ENCODE data around the gene TEF.
A peak's percentile ranks its signal among the peaks of the same experiment; 100 is the strongest.

TEF gene

DNA sequence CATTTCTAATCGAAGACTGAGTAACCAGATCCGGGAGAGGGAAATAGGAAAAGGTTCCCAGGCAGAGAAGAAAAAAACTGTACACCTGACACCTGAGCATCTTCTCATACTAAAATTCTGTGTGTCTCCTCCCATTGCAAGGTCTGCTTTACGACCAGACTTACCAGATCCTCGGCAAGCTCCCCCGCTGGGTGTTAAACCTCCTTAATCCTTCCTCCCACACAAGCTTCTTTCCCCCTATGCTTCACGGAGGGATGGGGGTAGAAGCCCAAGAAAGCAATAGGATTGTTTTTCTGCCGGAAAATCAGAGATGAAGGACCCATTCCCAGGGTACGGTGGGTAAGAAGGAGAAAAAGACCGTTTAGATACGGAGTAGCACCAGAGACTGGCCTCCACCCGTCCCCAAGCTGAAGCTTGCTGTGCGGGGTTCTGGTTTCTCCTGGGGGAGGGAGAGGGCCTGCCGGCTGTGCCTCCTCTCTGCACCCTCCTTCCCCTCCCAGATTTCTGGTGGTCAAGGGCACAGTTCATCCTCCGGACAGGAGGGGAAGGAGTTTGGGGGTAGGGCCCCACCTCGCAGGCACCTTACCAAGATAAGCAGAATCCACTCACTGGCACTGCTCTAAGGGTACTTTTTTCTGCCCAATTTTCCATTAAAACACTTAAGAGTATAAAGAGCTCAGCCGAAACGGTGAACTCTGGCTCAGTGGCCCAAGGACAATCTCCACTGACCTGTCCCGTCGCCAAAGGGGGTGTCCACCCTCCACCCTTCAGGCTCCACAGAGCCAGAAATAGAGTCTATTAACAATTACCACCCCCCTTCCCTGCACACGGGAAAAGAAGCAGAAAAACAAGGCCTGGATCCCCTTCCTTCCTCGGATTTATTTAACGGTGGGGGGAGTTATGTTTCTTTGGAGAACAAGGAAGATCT is 63.7 kb downstream of the TEF start:
- H3K4me3 ChIP-seq (ENCODE audit: low read depth, low read length), result peak overlapping the region; percentile 59
- no peak for DNase-seq (ENCODE audit: low read depth)
- TF ChIP-seq, protein P1, sequence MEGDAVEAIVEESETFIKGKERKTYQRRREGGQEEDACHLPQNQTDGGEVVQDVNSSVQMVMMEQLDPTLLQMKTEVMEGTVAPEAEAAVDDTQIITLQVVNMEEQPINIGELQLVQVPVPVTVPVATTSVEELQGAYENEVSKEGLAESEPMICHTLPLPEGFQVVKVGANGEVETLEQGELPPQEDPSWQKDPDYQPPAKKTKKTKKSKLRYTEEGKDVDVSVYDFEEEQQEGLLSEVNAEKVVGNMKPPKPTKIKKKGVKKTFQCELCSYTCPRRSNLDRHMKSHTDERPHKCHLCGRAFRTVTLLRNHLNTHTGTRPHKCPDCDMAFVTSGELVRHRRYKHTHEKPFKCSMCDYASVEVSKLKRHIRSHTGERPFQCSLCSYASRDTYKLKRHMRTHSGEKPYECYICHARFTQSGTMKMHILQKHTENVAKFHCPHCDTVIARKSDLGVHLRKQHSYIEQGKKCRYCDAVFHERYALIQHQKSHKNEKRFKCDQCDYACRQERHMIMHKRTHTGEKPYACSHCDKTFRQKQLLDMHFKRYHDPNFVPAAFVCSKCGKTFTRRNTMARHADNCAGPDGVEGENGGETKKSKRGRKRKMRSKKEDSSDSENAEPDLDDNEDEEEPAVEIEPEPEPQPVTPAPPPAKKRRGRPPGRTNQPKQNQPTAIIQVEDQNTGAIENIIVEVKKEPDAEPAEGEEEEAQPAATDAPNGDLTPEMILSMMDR (IDR thresholded peaks at IDR 0.05; ENCODE audit: low read depth, low read length, missing control alignments), result no peak

DNA sequence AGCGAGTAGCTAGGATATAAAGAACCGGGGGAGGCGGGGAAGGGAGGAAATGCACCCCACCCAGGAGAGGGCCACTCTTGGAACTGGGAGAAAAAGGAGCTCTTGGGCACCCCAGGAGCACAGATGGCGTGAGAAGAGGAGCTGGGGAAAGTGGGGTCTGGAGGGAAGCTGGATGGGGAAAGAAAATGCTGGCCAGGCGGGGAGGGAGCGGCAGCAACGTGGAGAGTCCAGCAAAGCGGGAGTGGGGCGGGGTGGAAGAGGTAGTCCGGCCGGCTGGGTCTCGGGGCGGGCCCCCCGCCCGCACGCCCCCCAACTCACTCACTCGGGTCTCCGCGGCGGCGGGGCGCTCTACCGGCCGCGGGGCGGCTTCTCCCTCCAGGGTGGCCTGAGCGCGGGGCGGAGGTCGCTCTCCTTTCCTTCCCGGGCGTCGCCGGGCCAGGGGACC is 64.3 kb downstream of the TEF start:
- DNase-seq (ENCODE audit: low read depth), result no peak
- TF ChIP-seq, protein P1 (IDR thresholded peaks at IDR 0.05; ENCODE audit: low read depth, low read length, missing control alignments), result no peak
- peak overlapping the region; percentile 59 for H3K4me3 ChIP-seq (ENCODE audit: low read depth, low read length)

DNA sequence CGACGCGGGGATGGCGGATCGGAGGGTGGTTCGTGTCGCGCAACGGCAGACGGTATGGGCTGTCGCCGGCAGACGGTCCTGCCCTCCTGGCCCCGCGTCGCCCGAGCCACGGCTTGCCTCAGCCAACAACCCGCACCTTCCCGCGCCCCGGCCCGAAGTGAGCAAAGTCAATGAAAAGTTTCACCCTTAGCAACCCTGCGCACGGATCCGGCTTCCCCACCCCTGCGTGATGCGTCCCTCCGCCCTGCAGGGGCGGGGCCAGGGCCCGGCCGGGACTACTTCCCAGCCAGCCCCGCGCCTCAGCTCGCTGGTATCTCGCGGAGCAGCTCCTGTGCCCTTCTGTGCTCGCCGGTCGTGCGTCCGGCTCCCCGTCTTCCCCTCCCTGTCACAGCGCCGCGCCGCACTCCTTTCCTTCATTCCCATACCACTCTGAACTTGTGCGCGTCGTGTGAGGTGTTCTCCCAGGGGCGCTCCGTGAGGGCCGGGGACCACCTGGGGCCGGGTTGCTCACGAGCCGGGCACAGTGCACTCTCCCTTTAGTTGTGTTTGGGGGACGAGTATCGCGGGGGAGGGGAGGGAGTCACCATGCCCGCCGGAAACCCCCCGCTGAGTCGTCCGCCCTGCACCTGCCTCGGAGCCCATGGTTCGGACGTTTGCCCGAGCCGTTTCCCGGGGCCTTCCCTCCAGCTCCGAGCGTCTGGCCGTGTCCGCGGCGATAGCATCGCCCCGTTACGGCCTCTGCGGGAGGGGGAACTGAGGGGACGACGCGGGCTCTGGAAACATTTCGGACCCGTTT is 65.1 kb downstream of the TEF start, which contains the start of gene TOB2:
Gene TOB2 (minus strand): TSS at position 163 of the 796 bp plus-strand sequence. CDS start 9,456 bp downstream, outside the sequence.
- DNase-seq (ENCODE audit: low read depth), result peak; percentile 90
- TF ChIP-seq, protein P1 (IDR thresholded peaks at IDR 0.05; ENCODE audit: low read depth, low read length, missing control alignments), result no peak
- peak within 1 kb of the TSS; percentile 59 for H3K4me3 ChIP-seq (ENCODE audit: low read depth, low read length)

DNA sequence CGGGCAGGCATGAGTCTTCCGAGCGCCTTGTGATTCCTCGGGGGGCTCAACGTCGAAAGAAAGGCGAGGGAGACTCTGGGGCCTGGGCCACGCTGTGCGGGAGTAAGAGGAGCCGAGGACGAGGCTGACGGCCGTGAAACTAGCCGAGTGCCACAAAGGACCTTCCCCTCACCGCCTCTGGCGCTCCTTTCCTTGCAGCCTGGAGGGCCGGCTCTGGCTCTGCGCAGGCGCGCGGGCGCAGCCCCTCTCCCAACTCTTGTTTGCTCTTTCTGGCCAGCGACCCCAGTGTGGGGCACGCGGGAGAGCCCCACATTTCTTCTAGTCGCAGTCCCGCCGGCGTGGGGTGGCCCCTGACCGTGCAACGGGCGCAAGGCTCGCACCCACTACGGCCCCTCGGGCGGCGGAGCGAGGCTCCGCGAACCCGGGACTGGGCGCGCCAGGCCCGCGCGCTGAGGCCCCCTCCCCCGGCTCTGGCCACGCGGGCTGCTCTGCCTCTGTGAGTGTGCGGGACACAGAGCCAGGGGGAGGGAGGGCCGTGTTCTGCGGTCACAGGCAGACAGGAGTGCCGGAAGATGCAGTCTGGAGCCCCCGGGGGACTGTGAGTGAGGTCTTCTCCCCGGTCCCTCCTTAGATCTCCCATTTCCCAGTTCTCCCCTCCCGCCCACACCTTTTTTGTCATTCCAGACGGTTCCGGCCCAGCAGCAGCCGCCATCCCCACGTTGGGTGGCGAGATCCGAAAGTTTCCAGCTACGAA is 65.9 kb downstream of the TEF start:
- H3K4me3 ChIP-seq (ENCODE audit: low read depth, low read length), result peak overlapping the region; percentile 59
- DNase-seq (ENCODE audit: low read depth), result no peak
- TF ChIP-seq, protein P1 (IDR thresholded peaks at IDR 0.05; ENCODE audit: low read depth, low read length, missing control alignments), result no peak

DNA sequence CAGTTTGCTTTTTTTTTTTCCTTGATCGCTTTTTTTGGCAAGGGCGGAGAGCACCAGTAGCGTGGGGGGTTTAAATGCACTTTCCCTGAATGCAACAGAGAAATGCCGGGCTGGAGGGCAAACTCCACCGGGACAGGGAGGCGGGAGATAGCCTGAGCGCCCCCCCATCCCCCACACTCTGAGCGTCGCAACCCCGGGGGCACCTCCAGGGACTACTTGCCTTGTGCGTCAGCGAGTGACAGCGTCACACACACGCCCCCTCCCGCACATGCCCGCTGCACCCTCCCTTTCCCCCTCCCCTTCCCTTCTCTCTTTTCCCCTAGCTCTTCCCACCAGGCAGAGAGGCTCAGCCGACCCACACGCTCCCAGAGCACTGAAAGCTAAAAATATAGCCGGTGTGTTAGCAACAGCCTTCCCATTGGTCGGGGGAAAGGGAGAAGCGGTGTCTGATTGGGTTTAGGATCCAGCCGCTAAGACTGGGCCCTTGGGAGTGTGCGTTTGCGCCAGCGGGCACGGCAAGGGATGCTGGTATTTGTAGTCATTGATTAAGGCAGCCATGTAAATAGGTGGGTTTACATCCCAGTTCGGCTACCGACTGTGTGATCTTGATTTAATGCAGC is 66.6 kb downstream of the TEF start:
- TF ChIP-seq, protein P1 (IDR thresholded peaks at IDR 0.05; ENCODE audit: low read depth, low read length, missing control alignments), result no peak
- H3K4me3 ChIP-seq (ENCODE audit: low read depth, low read length), result peak overlapping the region; percentile 59
- peak; percentile 98 for DNase-seq (ENCODE audit: low read depth)
